ENCODE results near the gene PIP5K1C. TPM values are rescaled to one million over a fixed set of nuclear protein-coding genes. Genes with fewer than 3 reads are reported as not detected.

The PIP5K1C gene
- total and polyA plus RNA-seq, 9 of the 15 experiments (the other 6 are each of a cell fraction or from before 2014, with no cell fraction given) = 0.38 to 22.1 (median 4.1) TPM

- TF ChIP-seq USF1 (CRISPR knock-in tag; IDR thresholded peaks at IDR 0.05) = peak; percentile 44
- TF ChIP-seq ZBTB7A (IDR thresholded peaks at IDR 0.05; ENCODE audit: borderline replicate concordance, control insufficient read depth, low read depth, low read length) = 0 out of 2 replicates have a peak, but pooled peaks have one; percentile 40
- no peak for TF ChIP-seq SUPT5H (IDR thresholded peaks at IDR 0.05)
- TF ChIP-seq FOXA3 (CRISPR knock-in tag; conservative IDR thresholded peaks at IDR 0.05 in 1 of 2, IDR thresholded peaks at IDR 0.05 in 1 of 2) = no peak
- no peak for TF ChIP-seq ZNF586 (CRISPR knock-in tag; conservative IDR thresholded peaks at IDR 0.05)
- no peak for TF ChIP-seq NR1H2 (CRISPR knock-in tag; IDR thresholded peaks at IDR 0.05)
- TF ChIP-seq GATAD2B (IDR thresholded peaks at IDR 0.05; ENCODE audit: borderline replicate concordance) = no peak
- no peak for TF ChIP-seq CBFB (CRISPR knock-in tag; IDR thresholded peaks at IDR 0.05)
- no peak for TF ChIP-seq CC2D1A (IDR thresholded peaks at IDR 0.05)
- TF ChIP-seq ZNF644 (tag; IDR thresholded peaks at IDR 0.05; ENCODE audit: low read depth) = no peak
- no peak for TF ChIP-seq ZZZ3 (IDR thresholded peaks at IDR 0.05)
- peak; percentile 70 for TF ChIP-seq ARID4B (CRISPR knock-in tag; IDR thresholded peaks at IDR 0.05)
- no peak for TF ChIP-seq TEAD4 (IDR thresholded peaks at IDR 0.05; ENCODE audit: low read length)
- 0 out of 2 replicates have a peak, but pooled peaks have one; percentile 27 for TF ChIP-seq TEAD4 (CRISPR knock-in tag; IDR thresholded peaks at IDR 0.05; ENCODE audit: borderline replicate concordance)
- no peak for TF ChIP-seq CREB3L1 (IDR thresholded peaks at IDR 0.05; ENCODE audit: borderline replicate concordance, low read depth)
- no peak for TF ChIP-seq MEF2A (IDR thresholded peaks at IDR 0.05; ENCODE audit: control insufficient read depth, low read depth, low read length)
- TF ChIP-seq XRCC5 (IDR thresholded peaks at IDR 0.05; ENCODE audit: low read depth, low read length) = no peak
- no peak for TF ChIP-seq PPARD (CRISPR knock-in tag; IDR thresholded peaks at IDR 0.05)
- TF ChIP-seq RBFOX2 (IDR thresholded peaks at IDR 0.05; ENCODE audit: low read depth, low read length) = peak; percentile 50
- TF ChIP-seq IRF2 (CRISPR knock-in tag; IDR thresholded peaks at IDR 0.05) = no peak
- TF ChIP-seq VEZF1 (CRISPR knock-in tag; IDR thresholded peaks at IDR 0.05) = no peak
Observed at GRCh38 chr19:3604987-3605343, 95.3 kb downstream of the PIP5K1C start (continued).
